Stomach (tissue), 9 donors: Measurements from ENCODE around the gene SLC35G1. TPM values are rescaled to one million over a fixed set of nuclear protein-coding genes. Genes with fewer than 3 reads are reported as not detected.

Source experiments
- DNase-seq, 2 donors: peaks; one replicate each; pipeline versions ENCODE4 v3.0.0 to v3.0.0-alpha.2; 2013 to 2019
- H3K27ac ChIP-seq, 5 donors: fragments of 200-600 bp in 4 of 5; sonication (generic) in 4 of 5; one replicate each; pipeline ENCODE4 v1.5.1; 2013 to 2019; ENCODE audit warnings: mild to moderate bottlenecking in 1 of 5, moderate library complexity in 1 of 5
- H3K27me3 ChIP-seq, 3 donors: fragments of 200-600 bp; sonication (generic); one replicate each; pipeline ENCODE4 v1.5.1; 2017 to 2019; ENCODE audit warnings: mixed run types in 1 of 3
- H3K36me3 ChIP-seq, 4 donors: fragments of 200-600 bp; sonication (generic); 1 replicate in 3 of 4; 2 replicates in 1 of 4; pipeline ENCODE4 v1.5.1; 2016 to 2019
- H3K4me1 ChIP-seq, 4 donors: fragments of 200-600 bp; sonication (generic); one replicate each; pipeline ENCODE4 v1.5.1; 2016 to 2019
- H3K4me3 ChIP-seq, 4 donors: fragments of 200-600 bp; sonication (generic) in 3 of 4; one replicate each; pipeline ENCODE4 v1.5.1; 2016 to 2019; ENCODE audit warnings: mild to moderate bottlenecking in 1 of 4
- H3K9me3 ChIP-seq, 4 donors: fragments of 200-600 bp; sonication (generic); one replicate each; pipeline ENCODE4 v1.5.1; 2016 to 2019
- EP300 ChIP-seq: sonication (generic); formaldehyde crosslinking; IDR thresholded peaks from one replicate; pipeline ENCODE4 v1.6.1; 2017; ENCODE audit warnings: antibody characterized with exemption
- POLR2A ChIP-seq, 4 donors: fragments of 450-650 bp; IDR thresholded peaks; one replicate each; pipeline ENCODE4 v1.6.1; 2016; ENCODE audit warnings: antibody characterized with exemption in 4 of 4, control low read depth in 2 of 4, mild to moderate bottlenecking in 1 of 4, moderate library complexity in 1 of 4
- POLR2AphosphoS5 ChIP-seq, 3 donors: sonication (generic); formaldehyde crosslinking; IDR thresholded peaks; one replicate each; pipeline ENCODE4 v1.6.1; 2016; ENCODE audit warnings: antibody characterized with exemption in 3 of 3
- WGBS, 5 donors: extraction: QIAGEN DNeasy Blood & Tissue Kit in 3 of 5; methylation state at CpG; one replicate each; pipeline versions ENCODE4 v1.1.5 to v1.1.7; 2013 to 2018; 5-methylcytosine and 5-hydroxymethylcytosine counted together
- intact Hi-C: fragments of 100-400 bp; cut with DNase I; formaldehyde crosslinking; loops from one replicate; pipeline ENCODE4 v1.15.1; 2023; ENCODE audit warnings: low total_unique reads
- polyA plus RNA-seq, 3 donors: library from polyadenylated mRNA; stranded (reverse); fragments of 200-250 nt; gene quantifications; one replicate each; pipeline ENCODE4 v1.2.3, GENCODE V29; 2013
- total RNA-seq, 5 donors: library from RNA; depleted of rRNA; stranded (reverse); fragments of >200 nt; gene quantifications; one replicate each; pipeline versions ENCODE4 v1.1.0 to v1.2.3, GENCODE V29; 2014 to 2016
- TF ChIP-seq, protein P1 (sequence below), 7 experiments: fragments of 450-650 bp in 4 of 7; fragments of 200-600 bp in 3 of 7; sonication (generic) in 3 of 7; IDR thresholded peaks; one replicate each; pipeline ENCODE4 v1.5.1; 2016 to 2019; ENCODE audit warnings: antibody characterized with exemption in 7 of 7, control low read depth in 2 of 7, mild to moderate bottlenecking in 1 of 7
- donor health status: healthy with polysubstance abuse.
- donor health status: Bipolar disorder and iron deficiency.
- donor health status: healthy.

The SLC35G1 gene
- total and polyA plus RNA-seq, 8 donors, result 1.8 to 13.8 (median 4.5) TPM

DNA sequence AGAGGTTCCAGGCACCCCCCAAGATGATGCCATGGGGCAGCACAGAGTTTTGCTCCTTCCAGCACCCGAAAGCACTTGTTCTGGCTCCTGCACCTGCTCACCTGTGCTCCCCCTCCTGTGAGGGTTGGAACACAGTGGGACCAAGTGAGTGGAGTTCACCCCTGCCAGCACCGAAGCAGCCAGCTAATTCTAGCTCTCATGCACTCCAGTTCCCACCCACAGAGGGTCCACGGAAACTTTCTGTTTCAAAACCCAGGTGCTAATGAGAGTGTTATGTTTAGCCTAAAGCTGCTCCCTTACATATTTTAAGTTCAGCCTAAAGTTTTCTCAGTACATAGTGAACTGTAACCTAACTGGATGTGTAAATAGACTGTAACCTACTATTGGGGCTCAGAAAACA is 42.6 kb upstream of the SLC35G1 start:
- Histone ChIP-seq H3K27me3 (no peaks in the 10 kb centered on the region), H3K4me1 (peaks cover 0 to 9% (median 3%) of the 10 kb centered on the region in 4 donors), H3K9me3 (no peaks in the 10 kb centered on the region), H3K36me3 (no peaks in the 10 kb centered on the region), H3K27ac (no peak overlapping the region), H3K4me3 (no peak overlapping the region)
- intact Hi-C loops, result no loop called here
- WGBS, 5 donors, result 80 to 86% (median 82%) methylated on average over 3 of the region's 3 CpGs
- TF ChIP-seq POLR2AphosphoS5 (IDR thresholded peaks at IDR 0.05), result no peak
- TF ChIP-seq, protein P1, sequence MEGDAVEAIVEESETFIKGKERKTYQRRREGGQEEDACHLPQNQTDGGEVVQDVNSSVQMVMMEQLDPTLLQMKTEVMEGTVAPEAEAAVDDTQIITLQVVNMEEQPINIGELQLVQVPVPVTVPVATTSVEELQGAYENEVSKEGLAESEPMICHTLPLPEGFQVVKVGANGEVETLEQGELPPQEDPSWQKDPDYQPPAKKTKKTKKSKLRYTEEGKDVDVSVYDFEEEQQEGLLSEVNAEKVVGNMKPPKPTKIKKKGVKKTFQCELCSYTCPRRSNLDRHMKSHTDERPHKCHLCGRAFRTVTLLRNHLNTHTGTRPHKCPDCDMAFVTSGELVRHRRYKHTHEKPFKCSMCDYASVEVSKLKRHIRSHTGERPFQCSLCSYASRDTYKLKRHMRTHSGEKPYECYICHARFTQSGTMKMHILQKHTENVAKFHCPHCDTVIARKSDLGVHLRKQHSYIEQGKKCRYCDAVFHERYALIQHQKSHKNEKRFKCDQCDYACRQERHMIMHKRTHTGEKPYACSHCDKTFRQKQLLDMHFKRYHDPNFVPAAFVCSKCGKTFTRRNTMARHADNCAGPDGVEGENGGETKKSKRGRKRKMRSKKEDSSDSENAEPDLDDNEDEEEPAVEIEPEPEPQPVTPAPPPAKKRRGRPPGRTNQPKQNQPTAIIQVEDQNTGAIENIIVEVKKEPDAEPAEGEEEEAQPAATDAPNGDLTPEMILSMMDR (IDR thresholded peaks at IDR 0.05), result no peak
- no peak for TF ChIP-seq EP300
- no peak for TF ChIP-seq POLR2A (IDR thresholded peaks at IDR 0.05)
- no peak for DNase-seq

DNA sequence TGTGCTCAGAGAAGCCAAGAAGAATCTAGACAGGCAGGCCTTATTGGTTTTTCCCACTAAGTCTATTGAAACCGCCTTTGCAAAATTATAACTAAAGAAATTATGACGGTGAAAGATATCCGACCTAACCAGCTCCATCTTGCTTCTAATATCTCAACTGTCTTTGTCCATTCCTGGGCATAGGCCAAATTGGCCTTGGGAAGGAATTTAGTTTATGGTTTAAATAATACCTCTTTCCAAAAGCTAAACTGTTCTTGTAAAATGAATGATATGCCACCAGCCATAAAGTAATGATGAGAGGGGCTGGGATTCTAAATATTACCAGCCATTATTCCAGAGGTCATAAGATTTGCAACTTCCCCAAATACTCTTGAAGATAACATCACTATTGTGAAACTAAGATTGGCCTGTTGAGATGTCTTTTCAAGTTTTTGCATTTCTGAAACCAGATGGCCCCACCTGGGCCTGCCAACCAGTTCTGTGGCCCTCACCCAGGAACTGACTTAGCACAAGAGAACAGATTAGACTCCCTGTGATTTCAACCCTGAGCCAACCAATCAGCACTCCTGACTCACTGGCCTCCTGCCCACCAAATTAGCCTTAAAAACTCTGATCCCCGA is 41.2 kb upstream of the SLC35G1 start:
- TF ChIP-seq POLR2AphosphoS5 (IDR thresholded peaks at IDR 0.05) (no peak), POLR2A (IDR thresholded peaks at IDR 0.05) (no peak), EP300 (no peak)
- TF ChIP-seq, protein P1 (IDR thresholded peaks at IDR 0.05), result no peak
- Histone ChIP-seq H3K27me3 (no peaks in the 10 kb centered on the region), H3K9me3 (no peaks in the 10 kb centered on the region), H3K27ac (no peak overlapping the region), H3K4me1 (peaks cover 0 to 9% (median 3%) of the 10 kb centered on the region in 4 donors), H3K36me3 (no peaks in the 10 kb centered on the region), H3K4me3 (no peak overlapping the region)
- intact Hi-C loops, result no loop called here
- DNase-seq, result no peak
- WGBS, 5 donors, result 75 to 89% (median 79%) methylated on average over 4 of the region's 4 CpGs

DNA sequence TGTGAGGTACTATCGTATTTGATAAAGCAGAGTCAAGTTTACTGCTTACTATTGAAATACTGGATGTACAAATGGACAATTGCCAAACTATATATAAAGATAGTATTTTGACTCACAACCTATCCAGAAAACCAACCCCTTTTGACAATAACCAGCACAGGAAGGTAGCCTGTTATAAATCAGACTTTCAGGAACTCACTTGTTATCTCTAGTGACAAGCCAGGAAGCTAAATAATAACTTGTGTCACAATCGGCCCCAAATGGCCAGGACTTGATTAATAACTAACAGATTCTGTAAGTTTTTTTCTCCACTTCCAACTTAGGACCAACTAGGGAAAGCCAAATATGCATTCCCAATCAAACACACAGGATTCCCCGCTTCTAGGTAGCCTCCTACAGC is 38.8 kb upstream of the SLC35G1 start:
- H3K27me3 ChIP-seq, result no peaks in the 10 kb centered on the region
- TF ChIP-seq, protein P1 (IDR thresholded peaks at IDR 0.05), result no peak
- TF ChIP-seq POLR2A (IDR thresholded peaks at IDR 0.05), result no peak
- DNase-seq, result peak in 1 of 2 donors; percentile 28
- peaks cover 0 to 10% (median 5%) of the 10 kb centered on the region in 4 donors for H3K4me1 ChIP-seq
- 24 to 41% (median 33%) methylated on average over 3 of the region's 3 CpGs for WGBS, 5 donors
- no peak overlapping the region for H3K27ac ChIP-seq
- intact Hi-C loops, result no loop called here
- no peaks in the 10 kb centered on the region for H3K36me3 ChIP-seq
- no peak overlapping the region for H3K4me3 ChIP-seq
- H3K9me3 ChIP-seq, result no peaks in the 10 kb centered on the region

DNA sequence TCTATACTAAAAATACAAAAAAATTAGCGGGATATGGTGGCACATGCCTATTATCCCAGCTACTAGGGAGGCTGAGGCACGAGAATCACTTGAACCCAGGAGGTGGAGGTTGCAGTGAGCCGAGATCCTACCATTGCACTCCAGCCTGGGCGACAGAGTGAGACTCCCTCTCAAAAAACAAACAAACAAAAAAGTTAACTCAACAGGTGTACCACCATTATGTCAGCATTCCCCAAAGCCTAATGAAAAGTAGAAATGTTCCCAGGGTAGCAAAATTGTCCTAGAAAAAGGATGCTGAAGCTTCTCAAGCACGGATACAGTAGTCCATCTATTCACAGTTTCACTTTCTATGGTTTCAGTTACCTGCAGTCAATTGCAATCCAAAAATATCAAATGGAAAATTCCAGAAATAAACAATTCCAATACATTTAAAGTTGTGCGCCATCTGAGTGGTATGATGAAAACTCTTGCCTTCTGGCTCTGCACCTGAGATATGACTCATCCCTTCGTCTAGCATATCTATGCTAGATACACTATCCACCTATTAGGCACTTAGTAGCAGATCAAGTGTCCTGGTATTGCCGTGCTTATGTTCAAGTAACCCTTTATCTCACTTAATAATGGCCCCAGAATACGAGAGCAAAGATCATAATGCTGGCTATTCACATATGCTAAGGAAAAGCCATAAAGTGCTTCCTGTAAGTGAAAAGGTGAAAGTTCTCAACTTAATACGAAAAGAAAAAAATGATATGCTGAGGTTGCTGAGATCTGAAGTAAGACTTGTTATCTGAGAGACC is 37.2 kb upstream of the SLC35G1 start:
- no peak overlapping the region for H3K4me3 ChIP-seq
- H3K27ac ChIP-seq, result no peak overlapping the region
- H3K4me1 ChIP-seq, result peaks cover 0 to 10% (median 5%) of the 10 kb centered on the region in 4 donors
- DNase-seq, result no peak
- no peaks in the 10 kb centered on the region for H3K27me3 ChIP-seq
- intact Hi-C loops, result no loop called here
- H3K9me3 ChIP-seq, result no peaks in the 10 kb centered on the region
- WGBS, 5 donors, result 74 to 85% (median 82%) methylated on average over 10 of the region's 10 CpGs
- no peaks in the 10 kb centered on the region for H3K36me3 ChIP-seq
- TF ChIP-seq POLR2AphosphoS5 (IDR thresholded peaks at IDR 0.05) (no peak), POLR2A (IDR thresholded peaks at IDR 0.05) (no peak), EP300 (no peak)
- TF ChIP-seq, protein P1 (IDR thresholded peaks at IDR 0.05), result no peak
